GM12878 (cell line): ENCODE results near the gene SYN1. TPM values are rescaled to one million over a fixed set of nuclear protein-coding genes. Genes with fewer than 3 reads are reported as not detected.

Source experiments
- CBX3 ChIP-seq: fragments of 200-600 bp; sonication (generic); IDR thresholded peaks from 2 replicates; pipeline ENCODE4 v1.6.1; 2016; ENCODE audit warnings: low read depth, borderline replicate concordance
- CREM ChIP-seq: IDR thresholded peaks from 2 replicates; pipeline ENCODE4 v1.6.1; 2014; ENCODE audit warnings: antibody characterized with exemption, low read depth
- EP300 ChIP-seq, 2 experiments: fragments of 150-350 bp in 1 of 2; IDR thresholded peaks; 2 replicates each; pipeline ENCODE4 v1.6.1; 2011 to 2012; ENCODE audit warnings: low read depth in 2 of 2, low read length in 2 of 2, borderline replicate concordance in 1 of 2, improper control_type of control experiment in 1 of 2, inconsistent platforms in 1 of 2; ENCODE audit not compliant: control insufficient read depth in 1 of 2
- FOXM1 ChIP-seq: IDR thresholded peaks from 2 replicates; pipeline ENCODE4 v1.6.1; 2012; ENCODE audit warnings: low read depth, mild to moderate bottlenecking, inconsistent platforms, low read length, moderate library complexity
- HCFC1 ChIP-seq: fragments of 150-350 bp; IDR thresholded peaks from 2 replicates; pipeline ENCODE4 v1.6.1; 2014; ENCODE audit warnings: low read length
- MEF2A ChIP-seq: IDR thresholded peaks from 2 replicates; pipeline ENCODE4 v1.6.1; 2011; ENCODE audit warnings: low read depth, mild to moderate bottlenecking, low read length, moderate library complexity; ENCODE audit not compliant: insufficient read depth
- MTA2 ChIP-seq: fragments of 450-650 bp; IDR thresholded peaks from 2 replicates; pipeline ENCODE4 v1.6.1; 2016; ENCODE audit warnings: low read depth, mild to moderate bottlenecking, moderate library complexity
- PAX5 ChIP-seq: IDR thresholded peaks from 2 replicates; pipeline ENCODE4 v1.6.1; 2011; ENCODE audit warnings: low read depth, low read length, borderline replicate concordance
- RAD51 ChIP-seq: fragments of 450-650 bp; IDR thresholded peaks from 2 replicates; pipeline ENCODE4 v1.6.1; 2016; ENCODE audit warnings: moderate library complexity, mild to moderate bottlenecking, inconsistent platforms
- SMAD1 ChIP-seq: fragments of 450-650 bp; IDR thresholded peaks from 2 replicates; pipeline ENCODE4 v1.6.1; 2018; ENCODE audit warnings: mild to moderate bottlenecking, low read depth; ENCODE audit not compliant: partially characterized antibody
- SREBF2 ChIP-seq: IDR thresholded peaks from 2 replicates; pipeline ENCODE4 v1.6.1; 2012; ENCODE audit warnings: mild to moderate bottlenecking, low read length
- TCF12 ChIP-seq: IDR thresholded peaks from 2 replicates; pipeline ENCODE4 v1.6.1; 2011; ENCODE audit warnings: low read depth, mild to moderate bottlenecking, low read length
- YBX1 ChIP-seq: fragments of 450-650 bp; IDR thresholded peaks from 2 replicates; pipeline ENCODE4 v1.6.1; 2016; ENCODE audit warnings: antibody characterized with exemption
- ZNF384 ChIP-seq: IDR thresholded peaks from 2 replicates; pipeline ENCODE4 v1.6.1; 2012; ENCODE audit warnings: low read depth, mild to moderate bottlenecking, low read length, improper control_type of control experiment, borderline replicate concordance
- polyA plus RNA-seq, 11 experiments: library from polyadenylated mRNA; depleted of rRNA in 4 of 11; unstranded in 6 of 11; stranded (reverse) in 5 of 11; fragments of >200 nt; fragmentation: Nextera tagmentation in 4 of 11; fragmentation: Illumina TruSeq in 1 of 11; extraction: Ambion mirVana in 4 of 11; extraction: Trizol in 1 of 11; gene quantifications; 1 replicate in 1 of 11; 2 replicates in 10 of 11; pipeline versions ENCODE4 v1.2.1 to v1.2.3, GENCODE V29; 2011 to 2016; ENCODE audit warnings: inconsistent platforms in 2 of 11, missing spikeins in 2 of 11, low read depth in 1 of 11
- total RNA-seq, 4 experiments: library from RNA; depleted of rRNA in 3 of 4; stranded (reverse); fragments of >200 nt in 3 of 4; fragmentation: Illumina TruSeq in 1 of 4; extraction: Trizol in 1 of 4; gene quantifications; 2 replicates each; pipeline versions ENCODE4 v1.2.1 to v1.2.3, GENCODE V29; 2013 to 2021
- TF ChIP-seq, protein P1 (sequence below): IDR thresholded peaks from 2 replicates; pipeline ENCODE4 v1.6.1; 2012; ENCODE audit warnings: mild to moderate bottlenecking, low read depth, low read length
- TF ChIP-seq, protein P2 (sequence below): IDR thresholded peaks from 2 replicates; pipeline ENCODE4 v1.6.1; 2012; ENCODE audit warnings: low read depth, low read length, improper control_type of control experiment
- TF ChIP-seq, protein P3 (sequence below): IDR thresholded peaks from 2 replicates; pipeline ENCODE4 v1.6.1; 2011; ENCODE audit warnings: borderline replicate concordance, low read depth, mild to moderate bottlenecking, moderate library complexity, low read length; ENCODE audit not compliant: insufficient read depth, poor library complexity, severe bottlenecking
- TF ChIP-seq, protein P4 (sequence below): IDR thresholded peaks from 2 replicates; pipeline ENCODE4 v1.6.1; 2011; ENCODE audit warnings: mild to moderate bottlenecking, low read depth, low read length, moderate library complexity; ENCODE audit not compliant: insufficient replicate concordance
- TF ChIP-seq, protein P5 (sequence below): fragments of 450-650 bp; IDR thresholded peaks from 2 replicates; pipeline ENCODE4 v1.6.1; 2017; ENCODE audit warnings: antibody characterized with exemption, mild to moderate bottlenecking, moderate library complexity

The SYN1 gene
- total and polyA plus RNA-seq, 10 of the 15 experiments (the other 5 are each of a cell fraction or from before 2014, with no cell fraction given): 0.09 to 0.57 (median 0.16) TPM; not detected in 3

DNA sequence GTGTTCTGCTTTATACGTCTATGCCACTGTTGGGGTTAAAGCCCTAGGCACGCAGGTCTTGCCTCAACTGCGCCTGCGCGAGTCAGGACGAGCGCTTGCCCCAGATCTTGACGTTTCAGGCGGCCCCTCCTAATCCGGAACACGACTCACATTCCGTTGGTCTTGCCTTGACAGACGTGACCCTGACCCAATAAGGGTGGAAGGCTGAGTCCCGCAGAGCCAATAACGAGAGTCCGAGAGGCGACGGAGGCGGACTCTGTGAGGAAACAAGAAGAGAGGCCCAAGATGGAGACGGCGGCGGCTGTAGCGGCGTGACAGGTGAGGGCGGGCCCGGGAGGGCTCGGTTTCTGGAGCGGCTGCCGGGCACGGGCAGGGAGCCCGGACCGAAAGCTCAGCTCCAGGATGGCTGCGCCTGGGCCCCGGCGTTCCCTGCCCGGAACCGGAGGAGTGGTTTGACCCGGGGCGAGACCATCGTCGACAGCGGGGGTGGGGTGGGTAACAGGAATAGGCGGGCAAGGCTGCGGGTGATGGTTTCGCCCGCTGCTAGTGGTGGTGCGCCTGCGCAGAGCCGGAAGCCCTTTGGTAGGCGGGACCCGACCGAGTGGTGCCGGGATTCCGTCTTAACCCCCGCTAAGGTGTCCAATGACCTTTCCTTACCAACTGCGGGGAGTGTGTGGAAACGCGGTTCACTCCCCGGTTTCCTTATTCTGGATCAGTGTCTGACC is 58.6 kb downstream of the SYN1 start, which contains the start of gene ARAF (continued):
- TF ChIP-seq, protein P1, sequence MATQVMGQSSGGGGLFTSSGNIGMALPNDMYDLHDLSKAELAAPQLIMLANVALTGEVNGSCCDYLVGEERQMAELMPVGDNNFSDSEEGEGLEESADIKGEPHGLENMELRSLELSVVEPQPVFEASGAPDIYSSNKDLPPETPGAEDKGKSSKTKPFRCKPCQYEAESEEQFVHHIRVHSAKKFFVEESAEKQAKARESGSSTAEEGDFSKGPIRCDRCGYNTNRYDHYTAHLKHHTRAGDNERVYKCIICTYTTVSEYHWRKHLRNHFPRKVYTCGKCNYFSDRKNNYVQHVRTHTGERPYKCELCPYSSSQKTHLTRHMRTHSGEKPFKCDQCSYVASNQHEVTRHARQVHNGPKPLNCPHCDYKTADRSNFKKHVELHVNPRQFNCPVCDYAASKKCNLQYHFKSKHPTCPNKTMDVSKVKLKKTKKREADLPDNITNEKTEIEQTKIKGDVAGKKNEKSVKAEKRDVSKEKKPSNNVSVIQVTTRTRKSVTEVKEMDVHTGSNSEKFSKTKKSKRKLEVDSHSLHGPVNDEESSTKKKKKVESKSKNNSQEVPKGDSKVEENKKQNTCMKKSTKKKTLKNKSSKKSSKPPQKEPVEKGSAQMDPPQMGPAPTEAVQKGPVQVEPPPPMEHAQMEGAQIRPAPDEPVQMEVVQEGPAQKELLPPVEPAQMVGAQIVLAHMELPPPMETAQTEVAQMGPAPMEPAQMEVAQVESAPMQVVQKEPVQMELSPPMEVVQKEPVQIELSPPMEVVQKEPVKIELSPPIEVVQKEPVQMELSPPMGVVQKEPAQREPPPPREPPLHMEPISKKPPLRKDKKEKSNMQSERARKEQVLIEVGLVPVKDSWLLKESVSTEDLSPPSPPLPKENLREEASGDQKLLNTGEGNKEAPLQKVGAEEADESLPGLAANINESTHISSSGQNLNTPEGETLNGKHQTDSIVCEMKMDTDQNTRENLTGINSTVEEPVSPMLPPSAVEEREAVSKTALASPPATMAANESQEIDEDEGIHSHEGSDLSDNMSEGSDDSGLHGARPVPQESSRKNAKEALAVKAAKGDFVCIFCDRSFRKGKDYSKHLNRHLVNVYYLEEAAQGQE: no peak
- TF ChIP-seq EP300 (IDR thresholded peaks at IDR 0.05; ENCODE audit: borderline replicate concordance in 1 of 2, control insufficient read depth in 1 of 2, low read depth in 2 of 2, low read length in 2 of 2) (no peak), SMAD1 (no peak), MEF2A (no peak), FOXM1 (no peak), HCFC1 (no peak), ZNF384 (peak; percentile 24; the same call in 1 of the 2 replicates), PAX5 (no peak), TCF12 (no peak), YBX1 (no peak), CBX3 (no peak), SREBF2 (no peak), MTA2 (no peak), CREM (peak; percentile 21; the same call in 1 of the 2 replicates), RAD51 (no peak)
- TF ChIP-seq, protein P2, sequence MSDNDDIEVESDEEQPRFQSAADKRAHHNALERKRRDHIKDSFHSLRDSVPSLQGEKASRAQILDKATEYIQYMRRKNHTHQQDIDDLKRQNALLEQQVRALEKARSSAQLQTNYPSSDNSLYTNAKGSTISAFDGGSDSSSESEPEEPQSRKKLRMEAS: no peak
- TF ChIP-seq, protein P3, sequence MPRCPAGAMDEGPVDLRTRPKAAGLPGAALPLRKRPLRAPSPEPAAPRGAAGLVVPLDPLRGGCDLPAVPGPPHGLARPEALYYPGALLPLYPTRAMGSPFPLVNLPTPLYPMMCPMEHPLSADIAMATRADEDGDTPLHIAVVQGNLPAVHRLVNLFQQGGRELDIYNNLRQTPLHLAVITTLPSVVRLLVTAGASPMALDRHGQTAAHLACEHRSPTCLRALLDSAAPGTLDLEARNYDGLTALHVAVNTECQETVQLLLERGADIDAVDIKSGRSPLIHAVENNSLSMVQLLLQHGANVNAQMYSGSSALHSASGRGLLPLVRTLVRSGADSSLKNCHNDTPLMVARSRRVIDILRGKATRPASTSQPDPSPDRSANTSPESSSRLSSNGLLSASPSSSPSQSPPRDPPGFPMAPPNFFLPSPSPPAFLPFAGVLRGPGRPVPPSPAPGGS: no peak
- TF ChIP-seq, protein P4, sequence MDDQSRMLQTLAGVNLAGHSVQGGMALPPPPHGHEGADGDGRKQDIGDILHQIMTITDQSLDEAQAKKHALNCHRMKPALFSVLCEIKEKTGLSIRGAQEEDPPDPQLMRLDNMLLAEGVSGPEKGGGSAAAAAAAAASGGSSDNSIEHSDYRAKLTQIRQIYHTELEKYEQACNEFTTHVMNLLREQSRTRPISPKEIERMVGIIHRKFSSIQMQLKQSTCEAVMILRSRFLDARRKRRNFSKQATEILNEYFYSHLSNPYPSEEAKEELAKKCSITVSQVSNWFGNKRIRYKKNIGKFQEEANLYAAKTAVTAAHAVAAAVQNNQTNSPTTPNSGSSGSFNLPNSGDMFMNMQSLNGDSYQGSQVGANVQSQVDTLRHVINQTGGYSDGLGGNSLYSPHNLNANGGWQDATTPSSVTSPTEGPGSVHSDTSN: peak; percentile 97
- TF ChIP-seq, protein P5, sequence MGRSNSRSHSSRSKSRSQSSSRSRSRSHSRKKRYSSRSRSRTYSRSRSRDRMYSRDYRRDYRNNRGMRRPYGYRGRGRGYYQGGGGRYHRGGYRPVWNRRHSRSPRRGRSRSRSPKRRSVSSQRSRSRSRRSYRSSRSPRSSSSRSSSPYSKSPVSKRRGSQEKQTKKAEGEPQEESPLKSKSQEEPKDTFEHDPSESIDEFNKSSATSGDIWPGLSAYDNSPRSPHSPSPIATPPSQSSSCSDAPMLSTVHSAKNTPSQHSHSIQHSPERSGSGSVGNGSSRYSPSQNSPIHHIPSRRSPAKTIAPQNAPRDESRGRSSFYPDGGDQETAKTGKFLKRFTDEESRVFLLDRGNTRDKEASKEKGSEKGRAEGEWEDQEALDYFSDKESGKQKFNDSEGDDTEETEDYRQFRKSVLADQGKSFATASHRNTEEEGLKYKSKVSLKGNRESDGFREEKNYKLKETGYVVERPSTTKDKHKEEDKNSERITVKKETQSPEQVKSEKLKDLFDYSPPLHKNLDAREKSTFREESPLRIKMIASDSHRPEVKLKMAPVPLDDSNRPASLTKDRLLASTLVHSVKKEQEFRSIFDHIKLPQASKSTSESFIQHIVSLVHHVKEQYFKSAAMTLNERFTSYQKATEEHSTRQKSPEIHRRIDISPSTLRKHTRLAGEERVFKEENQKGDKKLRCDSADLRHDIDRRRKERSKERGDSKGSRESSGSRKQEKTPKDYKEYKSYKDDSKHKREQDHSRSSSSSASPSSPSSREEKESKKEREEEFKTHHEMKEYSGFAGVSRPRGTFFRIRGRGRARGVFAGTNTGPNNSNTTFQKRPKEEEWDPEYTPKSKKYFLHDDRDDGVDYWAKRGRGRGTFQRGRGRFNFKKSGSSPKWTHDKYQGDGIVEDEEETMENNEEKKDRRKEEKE: peak; percentile 88
